ENCODE results near the gene CHRNB4. TPM values are rescaled to one million over a fixed set of nuclear protein-coding genes. Genes with fewer than 3 reads are reported as not detected.

Gene CHRNB4
- total and polyA plus RNA-seq, 4 donors = not detected

DNA sequence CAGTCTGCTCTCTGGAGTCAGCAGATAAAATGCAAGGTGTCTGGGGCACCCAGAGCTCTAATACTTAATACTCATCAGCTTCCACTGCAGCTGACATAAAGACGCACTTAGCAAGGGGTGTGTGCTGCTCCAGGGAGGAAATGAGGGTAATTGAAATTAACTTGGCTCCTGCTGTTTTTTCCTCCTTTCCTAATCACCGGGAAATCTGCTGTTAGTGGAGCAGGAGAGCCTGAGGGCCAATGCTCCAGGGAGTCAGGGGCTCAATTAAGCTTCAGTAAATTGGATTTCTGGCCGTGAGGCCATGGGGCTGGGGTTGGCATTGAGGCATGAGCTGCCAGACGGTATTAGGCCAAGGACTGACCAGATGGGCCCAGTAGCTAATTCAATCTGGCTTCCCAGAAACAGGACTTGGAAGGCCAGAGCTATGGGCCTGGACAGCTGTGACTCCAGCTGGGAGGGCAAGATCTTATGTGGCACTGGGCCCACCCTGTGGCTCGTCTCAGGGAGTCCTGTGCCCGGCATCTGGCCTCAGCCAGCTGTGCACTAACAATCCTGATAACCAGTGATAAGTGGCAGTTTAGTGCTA is 30.7 kb upstream of the CHRNB4 start:
- Histone ChIP-seq H3K36me3 (ENCODE audit: control insufficient read depth in 4 of 4, insufficient read depth in 3 of 4, low read depth in 1 of 4, low read length in 3 of 4) (no peaks in the 10 kb centered on the region), H3K9me3 (ENCODE audit: control insufficient read depth in 4 of 4, low read length in 3 of 4) (no peaks in the 10 kb centered on the region), H3K9ac (ENCODE audit: low read depth in 1 of 2, low read length in 2 of 2) (no peak overlapping the region), H3K4me1 (ENCODE audit: control insufficient read depth in 4 of 4, insufficient read depth in 4 of 4, low read length in 3 of 4) (no peaks in the 10 kb centered on the region), H3K4me3 (ENCODE audit: low read depth in 1 of 3, low read length in 3 of 3) (no peak overlapping the region), H3K27me3 (ENCODE audit: control insufficient read depth in 4 of 4, insufficient read depth in 4 of 4, low read length in 3 of 4) (no peaks in the 10 kb centered on the region), H3K27ac (ENCODE audit: low read depth in 1 of 2, low read length in 2 of 2) (no peak overlapping the region)
- 86% methylated on average over 6 of the region's 6 CpGs for WGBS
- TF ChIP-seq YY1 (IDR thresholded peaks at IDR 0.05) = no peak
- TF ChIP-seq JUND (IDR thresholded peaks at IDR 0.05) = no peak
- TF ChIP-seq, protein P1, sequence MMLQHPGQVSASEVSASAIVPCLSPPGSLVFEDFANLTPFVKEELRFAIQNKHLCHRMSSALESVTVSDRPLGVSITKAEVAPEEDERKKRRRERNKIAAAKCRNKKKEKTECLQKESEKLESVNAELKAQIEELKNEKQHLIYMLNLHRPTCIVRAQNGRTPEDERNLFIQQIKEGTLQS (IDR thresholded peaks at IDR 0.05) = no peak
- TF ChIP-seq HNF4A (conservative IDR thresholded peaks at IDR 0.05) = no peak
- no peak for TF ChIP-seq NR2F2 (IDR thresholded peaks at IDR 0.05)
- TF ChIP-seq FOXA2 (IDR thresholded peaks at IDR 0.05) = no peak
- no peak for TF ChIP-seq TAF1 (conservative IDR thresholded peaks at IDR 0.05)
- TF ChIP-seq GABPA (IDR thresholded peaks at IDR 0.05 in 1 of 2, conservative IDR thresholded peaks at IDR 0.05 in 1 of 2) = no peak
- TF ChIP-seq HNF4G (IDR thresholded peaks at IDR 0.05) = no peak
- no peak for TF ChIP-seq RXRA (IDR thresholded peaks at IDR 0.05)
- no peak for DNase-seq (ENCODE audit: low spot score)

DNA sequence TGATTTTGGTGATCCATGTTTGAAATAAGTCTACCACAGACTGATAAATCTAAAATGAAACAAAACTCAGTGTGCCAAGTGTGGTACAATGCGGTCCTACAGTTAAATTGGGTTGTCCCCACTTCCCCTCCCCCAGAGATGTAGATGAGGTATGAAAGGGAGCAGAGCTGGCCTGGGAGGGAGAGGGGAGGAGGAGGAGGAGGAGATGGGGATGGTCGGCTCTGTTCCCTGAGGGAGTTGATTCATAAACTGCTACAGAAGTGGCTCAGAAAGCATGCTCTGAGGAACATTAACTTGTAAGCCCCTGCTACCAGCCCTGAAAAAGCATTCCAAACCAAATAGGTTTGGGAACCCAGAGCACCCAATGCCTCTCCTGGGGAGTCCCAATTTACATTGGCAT is 28.0 kb upstream of the CHRNB4 start:
- DNase-seq (ENCODE audit: low spot score) = no peak
- Histone ChIP-seq H3K9me3 (ENCODE audit: control insufficient read depth in 4 of 4, low read length in 3 of 4) (no peaks in the 10 kb centered on the region), H3K9ac (ENCODE audit: low read depth in 1 of 2, low read length in 2 of 2) (no peak overlapping the region), H3K4me1 (ENCODE audit: control insufficient read depth in 4 of 4, insufficient read depth in 4 of 4, low read length in 3 of 4) (no peaks in the 10 kb centered on the region), H3K4me3 (ENCODE audit: low read depth in 1 of 3, low read length in 3 of 3) (no peak overlapping the region), H3K27ac (ENCODE audit: low read depth in 1 of 2, low read length in 2 of 2) (no peak overlapping the region), H3K27me3 (ENCODE audit: control insufficient read depth in 4 of 4, insufficient read depth in 4 of 4, low read length in 3 of 4) (no peaks in the 10 kb centered on the region), H3K36me3 (ENCODE audit: control insufficient read depth in 4 of 4, insufficient read depth in 3 of 4, low read depth in 1 of 4, low read length in 3 of 4) (no peaks in the 10 kb centered on the region)
- TF ChIP-seq GABPA (IDR thresholded peaks at IDR 0.05 in 1 of 2, conservative IDR thresholded peaks at IDR 0.05 in 1 of 2) (no peak), NR2F2 (IDR thresholded peaks at IDR 0.05) (no peak), RXRA (IDR thresholded peaks at IDR 0.05) (no peak), TAF1 (conservative IDR thresholded peaks at IDR 0.05) (no peak), RAD21 (IDR thresholded peaks at IDR 0.05) (no peak)
- TF ChIP-seq, protein P2, sequence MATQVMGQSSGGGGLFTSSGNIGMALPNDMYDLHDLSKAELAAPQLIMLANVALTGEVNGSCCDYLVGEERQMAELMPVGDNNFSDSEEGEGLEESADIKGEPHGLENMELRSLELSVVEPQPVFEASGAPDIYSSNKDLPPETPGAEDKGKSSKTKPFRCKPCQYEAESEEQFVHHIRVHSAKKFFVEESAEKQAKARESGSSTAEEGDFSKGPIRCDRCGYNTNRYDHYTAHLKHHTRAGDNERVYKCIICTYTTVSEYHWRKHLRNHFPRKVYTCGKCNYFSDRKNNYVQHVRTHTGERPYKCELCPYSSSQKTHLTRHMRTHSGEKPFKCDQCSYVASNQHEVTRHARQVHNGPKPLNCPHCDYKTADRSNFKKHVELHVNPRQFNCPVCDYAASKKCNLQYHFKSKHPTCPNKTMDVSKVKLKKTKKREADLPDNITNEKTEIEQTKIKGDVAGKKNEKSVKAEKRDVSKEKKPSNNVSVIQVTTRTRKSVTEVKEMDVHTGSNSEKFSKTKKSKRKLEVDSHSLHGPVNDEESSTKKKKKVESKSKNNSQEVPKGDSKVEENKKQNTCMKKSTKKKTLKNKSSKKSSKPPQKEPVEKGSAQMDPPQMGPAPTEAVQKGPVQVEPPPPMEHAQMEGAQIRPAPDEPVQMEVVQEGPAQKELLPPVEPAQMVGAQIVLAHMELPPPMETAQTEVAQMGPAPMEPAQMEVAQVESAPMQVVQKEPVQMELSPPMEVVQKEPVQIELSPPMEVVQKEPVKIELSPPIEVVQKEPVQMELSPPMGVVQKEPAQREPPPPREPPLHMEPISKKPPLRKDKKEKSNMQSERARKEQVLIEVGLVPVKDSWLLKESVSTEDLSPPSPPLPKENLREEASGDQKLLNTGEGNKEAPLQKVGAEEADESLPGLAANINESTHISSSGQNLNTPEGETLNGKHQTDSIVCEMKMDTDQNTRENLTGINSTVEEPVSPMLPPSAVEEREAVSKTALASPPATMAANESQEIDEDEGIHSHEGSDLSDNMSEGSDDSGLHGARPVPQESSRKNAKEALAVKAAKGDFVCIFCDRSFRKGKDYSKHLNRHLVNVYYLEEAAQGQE (IDR thresholded peaks at IDR 0.05) = no peak
- TF ChIP-seq, protein P3, sequence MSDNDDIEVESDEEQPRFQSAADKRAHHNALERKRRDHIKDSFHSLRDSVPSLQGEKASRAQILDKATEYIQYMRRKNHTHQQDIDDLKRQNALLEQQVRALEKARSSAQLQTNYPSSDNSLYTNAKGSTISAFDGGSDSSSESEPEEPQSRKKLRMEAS (IDR thresholded peaks at IDR 0.05) = no peak
- 91% methylated on average over 2 of the region's 2 CpGs for WGBS

DNA sequence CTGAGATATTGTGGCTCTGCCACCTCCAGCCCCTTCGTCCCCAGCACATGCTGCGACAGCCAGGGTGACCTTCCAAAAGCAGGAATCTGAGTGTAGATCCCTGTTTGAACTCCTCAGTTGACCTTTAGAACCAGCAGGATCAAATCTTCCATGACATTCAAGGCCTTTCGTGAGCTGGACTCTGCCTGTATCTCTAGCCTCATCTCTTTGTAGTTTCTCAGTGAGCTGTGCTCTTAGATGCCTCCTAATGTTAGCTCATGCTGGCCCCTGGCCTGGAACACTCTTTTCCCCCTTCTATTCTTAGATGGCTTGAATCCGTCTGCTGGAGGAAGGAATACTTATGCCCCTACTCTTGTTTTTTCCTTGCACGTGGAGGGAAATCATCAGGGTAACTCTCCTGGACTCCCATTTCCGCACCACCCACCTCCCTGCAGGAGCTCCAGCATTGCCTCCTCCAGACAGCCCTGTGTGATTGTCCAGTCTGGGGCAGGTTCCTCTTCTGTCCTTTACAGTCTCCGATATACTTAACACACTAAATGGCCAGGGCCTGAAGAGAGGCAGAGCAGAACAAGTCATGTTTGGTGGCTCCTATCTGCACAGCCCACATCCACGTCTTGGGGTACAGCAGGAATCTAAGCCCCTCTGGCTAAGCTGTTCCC is 26.7 kb upstream of the CHRNB4 start:
- DNase-seq (ENCODE audit: low spot score) = no peak
- H3K9me3 ChIP-seq (ENCODE audit: control insufficient read depth in 4 of 4, low read length in 3 of 4) = no peaks in the 10 kb centered on the region
- H3K27ac ChIP-seq (ENCODE audit: low read depth in 1 of 2, low read length in 2 of 2) = no peak overlapping the region
- TF ChIP-seq, protein P2 (IDR thresholded peaks at IDR 0.05) = no peak
- TF ChIP-seq RAD21 (IDR thresholded peaks at IDR 0.05) (no peak), RXRA (IDR thresholded peaks at IDR 0.05) (no peak), HNF4G (IDR thresholded peaks at IDR 0.05) (no peak), YY1 (IDR thresholded peaks at IDR 0.05) (no peak)
- no peak overlapping the region for H3K9ac ChIP-seq (ENCODE audit: low read depth in 1 of 2, low read length in 2 of 2)
- H3K36me3 ChIP-seq (ENCODE audit: control insufficient read depth in 4 of 4, insufficient read depth in 3 of 4, low read depth in 1 of 4, low read length in 3 of 4) = no peaks in the 10 kb centered on the region
- no peaks in the 10 kb centered on the region for H3K27me3 ChIP-seq (ENCODE audit: control insufficient read depth in 4 of 4, insufficient read depth in 4 of 4, low read length in 3 of 4)
- no peaks in the 10 kb centered on the region for H3K4me1 ChIP-seq (ENCODE audit: control insufficient read depth in 4 of 4, insufficient read depth in 4 of 4, low read length in 3 of 4)
- H3K4me3 ChIP-seq (ENCODE audit: low read depth in 1 of 3, low read length in 3 of 3) = no peak overlapping the region
- WGBS = 92% methylated on average over 8 of the region's 8 CpGs
